Hepatocyte (in vitro differentiated cells): ENCODE data around the gene CCL17.

Experiments used
- CTCF ChIP-seq: fragments of 200-600 bp; sonication (generic); IDR thresholded peaks from 2 replicates; pipeline ENCODE4 v1.5.1; 2016; ENCODE audit warnings: antibody characterized with exemption, mild to moderate bottlenecking; ENCODE audit not compliant: poor library complexity
- EZH2 ChIP-seq: fragments of 200-600 bp; sonication (generic); IDR thresholded peaks from 2 replicates; pipeline ENCODE4 v1.6.1; 2016; ENCODE audit warnings: antibody characterized with exemption, mild to moderate bottlenecking, borderline replicate concordance
- EZH2phosphoT487 ChIP-seq: fragments of 200-600 bp; sonication (generic); IDR thresholded peaks from one replicate; pipeline ENCODE4 v1.6.1; 2018; ENCODE audit warnings: antibody characterized with exemption, mild to moderate bottlenecking, low read depth, moderate library complexity; ENCODE audit not compliant: unreplicated experiment, severe bottlenecking

DNA sequence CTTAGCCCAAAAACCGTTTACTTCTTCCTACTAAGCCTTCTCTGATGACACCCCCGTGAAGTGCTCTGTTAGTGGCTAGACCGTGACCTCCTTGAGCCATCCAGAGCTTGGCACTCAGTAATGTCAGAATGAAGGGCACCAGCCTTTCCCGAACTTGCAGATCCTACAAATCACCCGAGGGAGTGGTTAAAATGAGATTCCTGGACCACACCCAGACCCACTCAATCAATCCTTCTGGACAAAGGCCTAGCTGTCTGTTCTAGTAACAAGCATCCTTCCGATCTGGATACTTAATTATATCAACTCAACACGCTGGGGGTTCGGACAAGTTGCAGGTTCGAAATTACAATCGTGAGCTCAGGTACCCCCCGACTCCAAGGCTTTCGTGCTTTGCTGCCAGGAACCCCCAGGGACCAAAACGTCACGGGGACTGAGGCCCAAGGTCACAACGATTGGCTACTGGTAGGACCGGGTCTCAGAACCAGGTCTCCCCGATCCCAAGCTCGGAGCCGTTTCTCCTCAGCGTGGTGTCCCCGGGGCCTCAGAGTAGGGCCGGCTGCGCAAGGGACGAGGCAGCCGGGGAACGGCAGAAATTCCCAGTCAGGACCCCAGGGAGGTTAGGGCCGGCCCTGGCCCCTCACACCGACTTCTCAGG is 42.1 kb downstream of the CCL17 start:
- TF ChIP-seq CTCF (no peak), EZH2phosphoT487 (no peak), EZH2 (no peak)
